Activated CD8-positive, alpha-beta memory T cell treated with anti-CD3 and anti-CD28 coated beads, Interleukin-2, amount 10 ng/mL, durations not matched to agents 7 days and 5 days (primary cell): ENCODE data around the gene ABI3BP. TPM values are rescaled to one million over a fixed set of nuclear protein-coding genes. Genes with fewer than 3 reads are reported as not detected.
"Not testable (repeated sequence)": the region's sequence is repeated elsewhere in the genome, so short reads cannot be mapped to it uniquely, and the experiment has no call there.

Experiments used
- ATAC-seq: fragments of 150-1000 bp; cut with Tn5 transposase; one replicate; pipeline ENCODE4 v1.10.0; 2021; ENCODE audit warnings: moderate library complexity
- CTCF ChIA-PET: fragments of 350-600 bp; sonication (Branson Sonifier 250); formaldehyde crosslinking; loops from one replicate; lab custom pipeline; 2021; ENCODE audit warnings: antibody characterized with exemption; lab: Charles Lee
- DNase-seq: peaks from one replicate; pipeline ENCODE4 v3.0.0-alpha.2; 2020
- H3K27ac Mint-ChIP-seq: one replicate; pipeline ENCODE4 v1.8.0; 2021; ENCODE audit warnings: mild to moderate bottlenecking, mixed read lengths
- H3K27me3 Mint-ChIP-seq: one replicate; pipeline ENCODE4 v1.8.0; 2021; ENCODE audit warnings: mixed read lengths
- H3K36me3 Mint-ChIP-seq: one replicate; pipeline ENCODE4 v1.8.0; 2021; ENCODE audit warnings: mild to moderate bottlenecking, mixed read lengths
- H3K4me1 Mint-ChIP-seq: one replicate; pipeline ENCODE4 v1.8.0; 2021; ENCODE audit warnings: mixed read lengths
- H3K4me3 Mint-ChIP-seq: one replicate; pipeline ENCODE4 v1.8.0; 2021; ENCODE audit warnings: mild to moderate bottlenecking, moderate library complexity, mixed read lengths
- H3K9me3 Mint-ChIP-seq: one replicate; pipeline ENCODE4 v1.8.0; 2022; ENCODE audit warnings: low read depth, mixed read lengths
- total RNA-seq, 2 experiments: library from RNA; stranded (reverse); gene quantifications; one replicate each; pipeline ENCODE4 v1.2.3, GENCODE V29; 2021

The ABI3BP gene
- total RNA-seq, 2 experiments from 2014 or later = 0.19 to 1.2 TPM

DNA sequence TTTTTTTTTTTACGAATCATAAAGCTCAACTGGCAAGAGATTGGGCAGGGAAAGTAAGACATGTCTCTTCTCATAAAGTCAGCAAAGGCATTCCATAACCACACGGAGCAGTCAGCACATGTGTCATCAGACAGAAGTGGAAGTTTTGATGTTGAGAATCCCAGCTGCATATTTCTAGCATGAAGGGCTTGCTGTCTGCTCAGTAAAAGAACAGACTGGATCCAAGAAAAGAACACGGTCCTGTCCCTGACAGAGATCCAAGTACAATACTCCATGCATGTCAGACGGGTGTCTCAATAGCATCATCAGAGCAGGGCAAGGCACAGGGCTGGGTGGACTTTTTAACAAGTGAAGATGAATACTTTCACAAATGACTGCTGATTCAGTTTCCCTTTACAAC is 38.2 kb downstream of the ABI3BP start:
- no peak overlapping the region for H3K4me3 Mint-ChIP-seq
- H3K9me3 Mint-ChIP-seq = peaks cover 1% of the 10 kb centered on the region
- no peak overlapping the region for H3K27ac Mint-ChIP-seq
- CTCF ChIA-PET = no interaction called here
- DNase-seq (no peak), ATAC-seq (no peak)
- peaks cover 2% of the 10 kb centered on the region for H3K27me3 Mint-ChIP-seq
- H3K36me3 Mint-ChIP-seq = peaks cover 1% of the 10 kb centered on the region
- H3K4me1 Mint-ChIP-seq = no peaks in the 10 kb centered on the region

DNA sequence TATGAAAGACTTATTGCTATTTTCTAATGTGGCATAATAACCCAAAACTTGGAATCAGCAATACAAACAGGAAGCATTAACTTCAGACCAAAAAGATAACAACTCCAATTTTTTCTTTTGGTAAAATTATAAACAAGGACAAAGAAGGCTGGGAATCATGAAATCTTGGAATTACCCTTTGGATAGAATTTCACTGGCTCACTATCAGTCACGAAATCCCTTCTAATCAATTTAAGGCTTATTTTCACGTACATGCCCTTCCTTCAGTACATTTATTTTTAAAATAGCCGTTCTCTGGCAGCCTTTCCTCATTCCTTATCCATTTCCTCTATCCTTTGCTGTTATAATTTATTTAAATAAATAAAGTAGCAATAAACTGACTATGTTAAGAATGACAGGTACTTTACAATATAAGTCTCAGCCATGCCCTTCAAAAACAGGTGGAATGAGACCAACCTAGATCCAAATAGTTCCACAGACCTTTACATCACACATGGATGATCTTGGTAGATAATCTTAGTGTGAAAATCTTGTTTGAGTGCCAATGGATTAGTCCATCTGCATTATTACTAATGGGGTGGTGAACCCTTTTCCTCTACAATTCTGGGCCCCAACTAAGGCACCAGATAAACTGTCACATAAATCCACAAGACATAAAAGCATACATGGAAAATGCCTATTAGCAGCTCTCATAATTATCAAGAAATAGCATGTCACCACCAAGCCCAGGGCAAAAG is 38.9 kb downstream of the ABI3BP start:
- Mint-ChIP-seq H3K36me3 (peaks cover 1% of the 10 kb centered on the region), H3K4me3 (no peak overlapping the region)
- CTCF ChIA-PET = no interaction called here

DNA sequence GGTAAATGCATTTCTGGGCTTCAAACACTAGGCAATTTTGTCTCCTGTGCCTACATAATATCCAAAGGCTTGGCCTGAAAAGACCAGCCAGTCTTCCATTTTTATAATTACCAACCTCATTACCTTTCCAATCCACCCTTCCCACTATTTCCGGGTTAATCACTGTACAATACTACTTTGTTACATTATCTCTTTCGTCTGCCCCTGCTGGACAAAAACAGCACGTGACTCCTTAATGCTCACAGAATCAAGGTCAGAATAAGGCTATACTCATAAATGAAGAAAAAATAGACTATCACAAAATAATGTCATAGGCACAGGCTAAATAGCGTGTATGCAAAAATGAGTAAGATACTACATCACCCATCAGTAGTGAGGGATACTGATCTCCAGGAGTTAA is 40.1 kb downstream of the ABI3BP start:
- H3K9me3 Mint-ChIP-seq = no peaks in the 10 kb centered on the region
- H3K4me1 Mint-ChIP-seq = no peaks in the 10 kb centered on the region
- CTCF ChIA-PET = no interaction called here
- DNase-seq = no peak
- H3K4me3 Mint-ChIP-seq = no peak overlapping the region
- peaks cover 2% of the 10 kb centered on the region for H3K27me3 Mint-ChIP-seq
- no peak overlapping the region for H3K27ac Mint-ChIP-seq
- ATAC-seq = no peak
- H3K36me3 Mint-ChIP-seq = no peaks in the 10 kb centered on the region

More for the DNA sequence above, 38.9 kb downstream of the ABI3BP start:
- ATAC-seq (no peak), DNase-seq (no peak)
- no peaks in the 10 kb centered on the region for H3K4me1 Mint-ChIP-seq
- no peaks in the 10 kb centered on the region for H3K9me3 Mint-ChIP-seq
- no peak overlapping the region for H3K27ac Mint-ChIP-seq
- peaks cover 2% of the 10 kb centered on the region for H3K27me3 Mint-ChIP-seq

DNA sequence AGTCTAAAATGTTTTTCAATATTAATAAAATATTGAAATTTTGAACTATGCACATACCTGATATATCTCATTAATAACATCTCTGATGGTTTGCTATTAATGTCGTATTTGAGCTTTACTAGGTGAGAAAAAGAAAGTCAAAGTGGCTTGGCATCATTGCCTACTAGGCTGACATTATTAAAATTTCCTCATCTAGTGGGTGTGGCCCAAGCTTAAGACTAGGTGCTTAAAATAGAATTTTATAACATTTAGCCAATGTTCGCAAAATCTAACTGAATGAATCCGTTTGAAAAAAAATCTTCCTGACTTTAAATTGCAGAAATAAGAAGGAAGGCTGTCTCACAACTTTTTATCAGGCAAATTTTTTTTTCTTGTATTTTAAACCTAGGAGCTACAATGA is 46.1 kb downstream of the ABI3BP start:
- no peak overlapping the region for H3K4me3 Mint-ChIP-seq
- CTCF ChIA-PET = no interaction called here

DNA sequence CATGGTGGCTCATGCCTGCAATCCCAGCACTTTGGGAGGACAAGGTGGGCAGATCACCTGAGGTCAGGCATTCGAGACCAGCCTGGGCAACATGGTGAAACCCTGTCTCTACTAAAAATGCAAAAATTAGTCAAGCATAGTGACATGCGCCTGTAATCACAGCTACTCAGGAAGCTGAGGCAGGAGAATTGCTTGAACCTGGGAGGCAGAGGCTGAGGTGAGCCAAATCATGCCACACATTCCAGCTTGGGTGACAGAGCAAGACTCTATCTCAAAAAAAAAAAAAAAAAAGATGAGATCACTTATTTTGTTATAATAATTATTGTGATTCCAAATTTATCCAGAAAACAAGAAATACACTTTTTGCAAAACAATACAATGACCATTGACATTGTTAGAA is 47.1 kb downstream of the ABI3BP start:
- H3K4me1 Mint-ChIP-seq, H3K9me3 Mint-ChIP-seq, H3K36me3 Mint-ChIP-seq, ATAC-seq, H3K4me3 Mint-ChIP-seq, CTCF ChIA-PET, H3K27me3 Mint-ChIP-seq, H3K27ac Mint-ChIP-seq, DNase-seq: not testable (repeated sequence)

More for the DNA sequence above, 46.1 kb downstream of the ABI3BP start:
- ATAC-seq = no peak
- no peaks in the 10 kb centered on the region for H3K36me3 Mint-ChIP-seq
- H3K9me3 Mint-ChIP-seq = no peaks in the 10 kb centered on the region
- DNase-seq = no peak
- no peaks in the 10 kb centered on the region for H3K4me1 Mint-ChIP-seq
- H3K27me3 Mint-ChIP-seq = peaks cover 3% of the 10 kb centered on the region
- no peak overlapping the region for H3K27ac Mint-ChIP-seq

DNA sequence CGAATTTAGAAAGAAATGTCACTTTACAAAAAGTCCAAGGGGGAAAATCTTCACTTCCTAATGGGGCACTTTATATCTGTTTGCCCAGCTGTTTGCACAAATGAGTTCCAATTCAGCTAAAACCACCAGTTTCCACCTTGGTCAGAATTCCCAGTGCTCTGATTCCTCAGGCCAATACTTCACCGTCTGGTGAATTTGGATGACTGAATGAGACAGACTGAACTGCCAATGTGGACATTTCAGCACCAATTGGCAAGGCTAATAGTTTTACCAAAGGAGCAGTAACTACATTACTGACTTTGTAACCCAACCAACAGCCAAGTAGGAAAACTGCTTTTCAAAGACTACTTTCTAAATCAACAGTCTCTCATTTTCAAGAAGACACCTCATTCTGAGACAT is 51.8 kb downstream of the ABI3BP start:
- Mint-ChIP-seq H3K36me3 (no peaks in the 10 kb centered on the region), H3K4me1 (no peaks in the 10 kb centered on the region), H3K27me3 (peaks cover 3% of the 10 kb centered on the region), H3K9me3 (no peaks in the 10 kb centered on the region), H3K4me3 (no peak overlapping the region), H3K27ac (no peak overlapping the region)
- CTCF ChIA-PET = no interaction called here
- DNase-seq (no peak), ATAC-seq (no peak)

DNA sequence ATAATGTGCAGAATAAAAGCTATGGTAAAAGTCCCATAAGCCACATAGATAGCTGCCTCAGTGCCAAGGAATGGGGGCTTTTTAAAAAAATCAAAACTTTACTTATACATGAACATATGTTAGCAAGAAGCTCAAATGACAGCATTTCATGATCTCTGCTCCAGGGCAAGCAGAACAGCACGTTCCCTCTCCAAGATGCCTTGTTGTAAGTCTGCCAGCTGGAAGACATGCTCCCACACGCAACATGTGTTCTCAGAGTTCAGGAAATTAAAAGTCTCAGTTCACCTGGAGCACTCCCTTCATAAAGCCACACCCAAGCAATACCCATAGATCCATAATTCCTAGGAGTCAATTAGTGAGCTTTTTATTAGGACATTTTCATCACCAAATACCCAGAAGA is 52.2 kb downstream of the ABI3BP start:
- Mint-ChIP-seq H3K36me3 (no peaks in the 10 kb centered on the region), H3K27me3 (peaks cover 3% of the 10 kb centered on the region), H3K4me1 (no peaks in the 10 kb centered on the region), H3K27ac (no peak overlapping the region), H3K4me3 (no peak overlapping the region), H3K9me3 (no peaks in the 10 kb centered on the region)
- no peak for ATAC-seq
- no peak for DNase-seq
- CTCF ChIA-PET = interaction anchor here (0.6 kb wide), 1 partner anchor 75 kb away, joined by 3 read pairs; no protein-coding TSS in a partner anchor

DNA sequence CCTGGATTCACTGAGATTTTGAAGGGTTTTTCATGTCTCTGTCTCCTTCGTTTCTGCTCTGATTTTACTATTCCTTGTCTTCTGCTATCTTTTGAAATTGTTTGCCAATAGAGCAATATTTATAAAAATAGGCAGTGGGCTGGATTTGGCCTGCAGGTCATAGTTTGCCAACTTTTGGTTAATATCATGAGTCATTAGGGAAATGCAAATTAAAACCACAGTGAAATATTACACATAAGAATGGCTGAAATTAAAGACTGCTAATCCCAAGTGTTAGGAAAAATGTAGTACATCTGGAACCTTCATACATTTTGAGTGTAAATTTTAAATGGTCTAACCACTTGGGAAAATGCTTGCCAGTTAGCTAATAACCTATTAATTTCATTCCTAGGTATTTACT is 56.3 kb downstream of the ABI3BP start:
- no peaks in the 10 kb centered on the region for H3K4me1 Mint-ChIP-seq
- H3K27ac Mint-ChIP-seq = no peak overlapping the region
- CTCF ChIA-PET = no interaction called here
- DNase-seq (no peak), ATAC-seq (no peak)
- H3K36me3 Mint-ChIP-seq = no peaks in the 10 kb centered on the region
- H3K9me3 Mint-ChIP-seq = no peaks in the 10 kb centered on the region
- H3K4me3 Mint-ChIP-seq = no peak overlapping the region
- H3K27me3 Mint-ChIP-seq = no peaks in the 10 kb centered on the region

DNA sequence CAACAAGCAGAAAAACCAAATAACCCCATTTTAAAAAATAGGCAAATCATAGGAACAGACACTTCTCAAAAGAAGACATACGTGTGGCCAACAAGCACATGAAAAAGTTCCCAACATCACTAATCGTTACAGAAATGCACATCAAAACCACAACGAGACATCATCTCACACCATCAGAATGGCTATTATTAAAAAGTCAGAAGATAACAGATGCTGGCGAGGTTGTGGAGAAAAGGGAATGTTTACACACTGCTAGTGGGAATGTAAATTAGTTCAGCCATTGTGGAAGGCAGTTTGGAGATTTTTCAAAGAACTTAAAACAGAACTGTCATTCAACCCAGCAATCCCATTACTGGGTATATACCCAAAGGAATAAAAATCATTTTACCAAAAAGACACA is 60.7 kb downstream of the ABI3BP start:
- Mint-ChIP-seq H3K4me3 (no peak overlapping the region), H3K4me1 (no peaks in the 10 kb centered on the region), H3K36me3 (no peaks in the 10 kb centered on the region), H3K27me3 (peaks cover 2% of the 10 kb centered on the region), H3K9me3 (no peaks in the 10 kb centered on the region), H3K27ac (no peak overlapping the region)
- ATAC-seq (no peak), DNase-seq (no peak)
- CTCF ChIA-PET = no interaction called here

DNA sequence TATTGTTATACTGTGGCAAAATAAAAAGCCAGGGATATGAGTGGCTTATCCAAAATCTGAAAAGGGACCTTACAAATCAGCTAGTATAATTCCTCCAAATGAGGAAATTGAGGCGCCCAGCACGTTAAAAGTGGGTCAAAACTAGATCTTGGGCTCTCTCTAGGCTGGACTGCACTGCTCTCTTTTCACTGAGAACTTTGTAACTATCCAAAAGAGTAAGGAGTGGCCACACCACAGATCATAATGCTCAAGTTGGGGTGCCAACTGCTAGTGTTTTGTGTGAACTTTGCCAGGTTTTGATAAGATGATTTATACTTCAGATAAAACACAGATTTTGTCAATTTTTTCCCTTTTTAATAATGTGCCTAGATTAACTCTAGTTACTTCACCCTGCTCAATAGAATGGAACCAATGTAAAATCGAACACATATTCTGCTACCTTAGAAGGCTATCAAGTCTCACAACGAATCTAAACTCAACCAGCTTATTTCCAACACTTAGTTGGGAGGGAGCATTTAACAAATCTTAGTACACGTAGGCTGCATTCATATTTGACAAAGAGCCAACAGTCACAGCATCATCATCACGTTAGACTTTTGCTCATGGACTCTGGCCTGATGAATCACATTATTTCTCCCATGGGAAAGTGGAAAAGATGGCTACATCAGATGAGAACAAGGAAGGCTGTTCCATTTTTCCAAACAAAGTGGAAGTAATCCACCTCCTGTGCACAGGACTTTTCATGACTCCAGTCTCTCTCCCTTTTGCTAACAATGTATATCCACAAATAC is 64.4 kb downstream of the ABI3BP start:
- ATAC-seq (no peak), DNase-seq (no peak)
- Mint-ChIP-seq H3K4me3 (no peak overlapping the region), H3K27ac (no peak overlapping the region), H3K27me3 (peaks cover 7% of the 10 kb centered on the region), H3K36me3 (no peaks in the 10 kb centered on the region), H3K4me1 (no peaks in the 10 kb centered on the region), H3K9me3 (no peaks in the 10 kb centered on the region)
- CTCF ChIA-PET = no interaction called here

DNA sequence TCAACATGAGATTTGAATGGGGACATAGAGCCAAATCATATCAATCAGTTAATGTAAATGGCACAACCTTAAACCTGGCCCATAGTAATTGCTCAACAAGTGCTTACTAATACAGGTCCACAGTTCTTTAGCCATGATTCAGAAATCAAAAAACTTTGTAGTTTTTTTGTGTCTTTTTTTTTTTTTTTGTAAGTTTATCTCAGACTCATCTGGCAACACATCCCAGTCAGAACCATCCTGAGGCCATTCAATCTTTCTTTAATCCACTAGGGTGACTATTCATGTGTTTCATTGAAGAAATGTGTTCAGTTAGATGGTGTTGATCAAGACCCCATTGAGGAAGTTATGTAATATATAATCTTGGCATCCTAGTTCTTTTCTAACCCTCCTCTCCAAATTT is 65.4 kb downstream of the ABI3BP start:
- CTCF ChIA-PET = no interaction called here
- peaks cover 7% of the 10 kb centered on the region for H3K27me3 Mint-ChIP-seq
- ATAC-seq = no peak

DNA sequence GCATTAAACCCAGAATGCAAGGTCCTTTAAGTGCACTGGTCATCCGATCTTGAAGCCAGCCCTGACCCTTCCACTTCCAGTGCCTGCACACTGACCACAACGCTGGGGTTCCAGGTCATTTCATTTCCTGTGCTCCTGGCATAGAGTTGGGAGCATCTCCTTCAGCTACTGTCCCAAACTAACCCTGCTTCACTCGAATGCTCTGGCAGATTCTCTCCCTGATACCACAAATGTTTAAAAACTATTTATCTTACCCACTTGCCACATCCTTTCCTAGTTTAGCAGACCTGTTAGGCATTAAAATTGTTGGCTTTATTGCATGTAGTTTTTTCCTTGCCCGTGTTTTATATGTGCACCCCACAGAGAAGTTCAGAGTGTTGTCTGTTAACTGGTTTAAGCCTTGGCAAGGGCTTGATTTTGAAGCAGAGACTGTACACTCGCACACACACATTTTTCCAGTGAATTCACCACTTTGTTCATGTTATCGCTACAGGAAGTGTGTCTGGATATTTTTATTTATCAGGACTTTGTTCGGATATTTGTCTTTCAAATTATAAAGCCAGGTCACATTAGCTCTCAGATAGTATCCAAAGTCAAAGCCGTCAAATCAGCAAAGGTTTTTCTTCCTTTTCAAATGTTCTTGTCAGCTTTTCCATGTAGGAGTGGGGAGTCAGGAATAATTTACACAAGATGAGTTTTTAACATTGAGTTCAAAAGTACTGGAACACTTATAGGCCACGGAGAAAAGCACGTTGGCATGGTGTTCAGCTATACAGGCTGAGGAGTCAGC is 77.3 kb downstream of the ABI3BP start:
- CTCF ChIA-PET = no interaction called here
- Mint-ChIP-seq H3K27ac (no peak overlapping the region), H3K4me3 (no peak overlapping the region), H3K9me3 (no peaks in the 10 kb centered on the region), H3K36me3 (no peaks in the 10 kb centered on the region), H3K27me3 (peaks cover 2% of the 10 kb centered on the region), H3K4me1 (no peaks in the 10 kb centered on the region)
- DNase-seq (no peak), ATAC-seq (no peak)

More for the DNA sequence above, 65.4 kb downstream of the ABI3BP start:
- Mint-ChIP-seq H3K36me3 (no peaks in the 10 kb centered on the region), H3K27ac (no peak overlapping the region), H3K9me3 (no peaks in the 10 kb centered on the region), H3K4me3 (no peak overlapping the region), H3K4me1 (no peaks in the 10 kb centered on the region)
- DNase-seq = no peak

DNA sequence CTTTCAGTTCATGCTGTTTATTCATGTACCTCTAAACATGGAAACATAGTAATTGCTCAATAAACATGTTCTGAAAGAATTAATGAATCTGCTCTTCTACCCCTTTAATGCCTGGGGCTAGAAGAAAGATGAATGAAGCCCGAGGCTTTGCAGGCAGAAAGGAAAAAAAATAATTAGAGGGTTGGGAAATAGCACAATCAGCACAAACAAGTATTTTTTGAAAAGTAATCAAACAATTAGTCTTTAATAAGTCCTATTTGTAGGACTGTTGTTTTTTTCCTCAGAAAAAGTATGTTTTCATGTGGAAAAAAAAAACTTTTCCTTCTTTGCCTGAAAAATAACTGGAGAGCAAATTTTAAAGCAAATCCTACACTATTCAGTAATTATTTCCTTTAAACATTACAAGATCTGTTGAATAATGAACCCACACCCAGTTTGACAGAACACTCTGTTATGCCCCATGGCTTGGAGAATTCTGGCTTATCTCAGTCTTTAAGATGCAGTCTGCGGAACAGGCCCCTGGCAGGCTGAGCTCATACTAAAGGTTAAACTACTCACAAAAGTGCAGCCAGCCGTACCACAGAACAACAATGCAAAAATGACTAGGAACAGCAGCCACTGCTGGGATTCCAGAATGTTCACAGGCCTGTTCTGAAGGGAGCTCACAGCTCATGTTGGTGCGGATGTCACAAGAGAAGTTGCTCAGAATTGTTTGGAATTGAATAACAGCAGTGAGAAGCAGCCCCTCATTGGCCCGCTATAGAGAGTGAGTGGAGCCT is 79.2 kb downstream of the ABI3BP start:
- Mint-ChIP-seq H3K9me3 (no peaks in the 10 kb centered on the region), H3K4me1 (no peaks in the 10 kb centered on the region), H3K36me3 (no peaks in the 10 kb centered on the region), H3K4me3 (no peak overlapping the region), H3K27ac (no peak overlapping the region), H3K27me3 (peaks cover 2% of the 10 kb centered on the region)
- ATAC-seq (no peak), DNase-seq (no peak)
- CTCF ChIA-PET = no interaction called here
